PC-9 (cell line): ENCODE measurements around the gene CACNA2D1.

Experiments used
- CTCF ChIP-seq: fragments of 200-600 bp; sonication (generic); conservative IDR thresholded peaks from 2 replicates; pipeline ENCODE4 v1.6.1; 2017; ENCODE audit warnings: mixed run types, antibody characterized with exemption, mild to moderate bottlenecking, moderate library complexity
- EZH2 ChIP-seq: fragments of 200-600 bp; sonication (generic); IDR thresholded peaks from 2 replicates; pipeline ENCODE4 v1.8.0; 2017; ENCODE audit warnings: antibody characterized with exemption, low read depth

- TF ChIP-seq CTCF (no peak), EZH2 (no peak)
These were observed 238.9 kb downstream of the CACNA2D1 start for GRCh38 chr7:82204694-82205093.
